SK-N-SH treated with all-trans-retinoic acid at 6 μM for 48 hours (cell line): Measurements from ENCODE around the gene CD40LG.

ENCODE experiments used
- BACH2 ChIP-seq: fragments of 250-450 bp; sonication (Bioruptor Pico); IDR thresholded peaks from 2 replicates; pipeline ENCODE4 v1.9.0; 2021; ENCODE audit warnings: mild to moderate bottlenecking, borderline replicate concordance
- ESRRG ChIP-seq: fragments of 250-450 bp; sonication (Bioruptor Pico); IDR thresholded peaks from 2 replicates; pipeline ENCODE4 v1.6.1; 2021; ENCODE audit warnings: mild to moderate bottlenecking
- OSR1 ChIP-seq: fragments of 250-450 bp; sonication (Bioruptor Pico); IDR thresholded peaks from 2 replicates; pipeline ENCODE4 v1.8.0; 2022; ENCODE audit warnings: moderate library complexity, mild to moderate bottlenecking, inconsistent platforms
- PATZ1 ChIP-seq: fragments of 250-450 bp; sonication (Bioruptor Pico); IDR thresholded peaks from 2 replicates; pipeline ENCODE4 v1.8.0; 2020; ENCODE audit warnings: mild to moderate bottlenecking, moderate library complexity, borderline replicate concordance
- PPARA ChIP-seq: fragments of 250-450 bp; sonication (Bioruptor Pico); IDR thresholded peaks from 2 replicates; pipeline ENCODE4 v1.5.0; 2020; ENCODE audit warnings: mild to moderate bottlenecking, borderline replicate concordance
- RARB ChIP-seq: fragments of 250-450 bp; sonication (Bioruptor Pico); IDR thresholded peaks from 2 replicates; pipeline ENCODE4 v1.8.0; 2021; ENCODE audit warnings: mild to moderate bottlenecking, moderate library complexity
- ZFP3 ChIP-seq: fragments of 250-450 bp; sonication (Bioruptor Pico); IDR thresholded peaks from 2 replicates; pipeline ENCODE4 v1.5.0; 2020; ENCODE audit warnings: mild to moderate bottlenecking, moderate library complexity
- ZFP30 ChIP-seq: fragments of 450-650 bp; formaldehyde crosslinking; IDR thresholded peaks from 2 replicates; pipeline ENCODE4 v1.5.0; 2022; ENCODE audit warnings: mild to moderate bottlenecking, moderate library complexity

DNA sequence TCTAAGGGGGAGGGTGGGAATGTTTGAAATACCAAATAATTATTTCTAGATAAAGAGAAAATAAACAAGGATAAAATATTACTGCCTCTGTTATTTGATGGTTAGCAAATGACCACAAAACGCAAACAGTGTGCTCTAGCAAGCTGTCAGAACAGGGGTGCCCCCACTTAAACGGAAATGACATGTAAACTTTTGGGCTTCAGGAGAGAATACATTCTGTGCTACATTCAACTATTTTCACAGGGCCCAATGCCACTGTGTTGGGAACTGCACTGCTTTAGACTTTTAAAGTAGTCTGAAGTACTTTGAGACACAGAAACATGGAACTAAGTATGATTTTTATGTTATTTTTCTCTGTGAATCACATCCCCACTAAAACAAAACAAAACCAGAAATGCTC is 14.1 kb downstream of the CD40LG start:
- TF ChIP-seq PPARA (no peak), ZFP3 (CRISPR knock-in tag) (no peak), RARB (CRISPR knock-in tag) (no peak), OSR1 (CRISPR knock-in tag) (no peak), ESRRG (CRISPR knock-in tag) (no peak), PATZ1 (no peak), ZFP30 (CRISPR knock-in tag) (no peak), BACH2 (CRISPR knock-in tag) (no peak)
